GM10266 (cell line): ENCODE measurements around the gene MOCS2.

ENCODE experiments used
- DNase-seq: peaks from one replicate; pipeline ENCODE4 v3.0.0; 2012; ENCODE audit errors: extremely low spot score
- TF ChIP-seq, protein P1 (sequence below): IDR thresholded peaks from 2 replicates; pipeline ENCODE4 v1.5.1; 2012; ENCODE audit warnings: mild to moderate bottlenecking, low read depth; ENCODE audit not compliant: control insufficient read depth, insufficient read depth; ENCODE audit errors: missing control alignments

The MOCS2 gene

DNA sequence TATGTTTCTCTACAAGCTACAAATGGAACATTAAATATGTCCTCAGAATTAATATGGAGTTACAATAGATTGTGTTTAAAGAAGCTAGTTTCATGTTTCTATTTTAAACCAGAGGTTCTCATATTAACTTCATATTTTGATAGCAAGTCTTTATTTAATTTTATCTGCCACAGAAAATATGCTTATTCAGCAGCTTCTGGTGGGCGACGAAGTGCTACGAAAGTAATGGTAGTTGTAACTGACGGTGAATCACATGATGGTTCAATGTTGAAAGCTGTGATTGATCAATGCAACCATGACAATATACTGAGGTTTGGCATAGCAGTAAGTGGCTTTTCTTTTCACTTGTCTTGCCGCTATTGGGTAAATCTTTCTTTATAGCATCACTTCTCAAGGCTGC is 54.2 kb downstream of the MOCS2 start:
- no peak for DNase-seq
- TF ChIP-seq, protein P1, sequence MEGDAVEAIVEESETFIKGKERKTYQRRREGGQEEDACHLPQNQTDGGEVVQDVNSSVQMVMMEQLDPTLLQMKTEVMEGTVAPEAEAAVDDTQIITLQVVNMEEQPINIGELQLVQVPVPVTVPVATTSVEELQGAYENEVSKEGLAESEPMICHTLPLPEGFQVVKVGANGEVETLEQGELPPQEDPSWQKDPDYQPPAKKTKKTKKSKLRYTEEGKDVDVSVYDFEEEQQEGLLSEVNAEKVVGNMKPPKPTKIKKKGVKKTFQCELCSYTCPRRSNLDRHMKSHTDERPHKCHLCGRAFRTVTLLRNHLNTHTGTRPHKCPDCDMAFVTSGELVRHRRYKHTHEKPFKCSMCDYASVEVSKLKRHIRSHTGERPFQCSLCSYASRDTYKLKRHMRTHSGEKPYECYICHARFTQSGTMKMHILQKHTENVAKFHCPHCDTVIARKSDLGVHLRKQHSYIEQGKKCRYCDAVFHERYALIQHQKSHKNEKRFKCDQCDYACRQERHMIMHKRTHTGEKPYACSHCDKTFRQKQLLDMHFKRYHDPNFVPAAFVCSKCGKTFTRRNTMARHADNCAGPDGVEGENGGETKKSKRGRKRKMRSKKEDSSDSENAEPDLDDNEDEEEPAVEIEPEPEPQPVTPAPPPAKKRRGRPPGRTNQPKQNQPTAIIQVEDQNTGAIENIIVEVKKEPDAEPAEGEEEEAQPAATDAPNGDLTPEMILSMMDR = no peak

GRCh38 chr5:53053364-53053763 is 56.2 kb downstream of the MOCS2 start:
- TF ChIP-seq, protein P1 = no peak
- DNase-seq = no peak

- TF ChIP-seq, protein P1 = no peak
- no peak for DNase-seq
Observed at GRCh38 chr5:53052499-53052898, 57.1 kb downstream of the MOCS2 start.

- TF ChIP-seq, protein P1 = no peak
- DNase-seq = no peak
Observed at GRCh38 chr5:53048248-53048647, 61.3 kb downstream of the MOCS2 start.
